ENCODE measurements around the gene UQCRHL.
"Not testable (repeated sequence)": the region's sequence is repeated elsewhere in the genome, so short reads cannot be mapped to it uniquely, and the experiment has no call there.

Gene UQCRHL

DNA sequence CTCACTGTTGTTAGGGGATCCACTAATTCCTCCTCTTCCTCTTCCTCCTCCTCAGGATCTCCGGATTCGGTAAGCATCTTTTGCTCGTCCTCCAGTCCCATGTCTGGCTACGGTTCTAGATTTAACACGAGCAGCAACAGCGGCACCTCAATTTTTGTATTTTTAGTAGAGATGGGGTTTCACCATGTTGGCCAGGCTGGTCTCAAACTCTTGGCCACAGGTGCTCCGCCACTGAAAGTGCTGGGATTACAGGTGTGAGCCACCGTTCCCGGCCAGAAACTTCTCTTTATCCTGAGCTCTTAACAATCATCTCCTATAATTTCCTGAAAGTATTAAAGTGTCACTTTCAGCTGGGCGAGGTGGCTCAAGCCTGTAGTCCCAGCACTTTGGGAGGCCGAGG, at the start of gene UQCRHL:
Gene UQCRHL, minus strand, starts transcription at position 101 of the 400 bp plus-strand sequence. Its CDS starts 0 bp downstream, at position 101.
- not testable (repeated sequence) for H3K4me3 ChIP-seq (ENCODE audit: low read depth, low read length)

DNA sequence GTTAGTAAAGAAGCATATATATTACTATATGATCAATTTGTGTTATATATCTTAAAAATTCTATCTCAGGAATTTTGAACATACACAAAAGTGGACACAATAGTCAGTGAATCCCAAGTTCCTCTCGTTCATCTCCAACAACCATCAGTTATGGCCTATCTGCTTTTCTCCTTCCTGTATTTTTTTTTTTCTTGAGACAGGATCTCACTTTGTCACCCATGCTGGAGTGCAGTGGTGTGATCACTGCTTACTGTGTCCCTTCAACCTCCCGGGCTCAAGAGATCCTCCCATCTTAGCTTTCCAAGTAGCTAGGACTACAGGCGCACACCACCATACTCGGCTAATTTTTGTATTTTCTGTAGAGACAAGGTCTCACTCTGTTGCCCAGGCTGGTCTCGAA, 49.4 kb upstream of the UQCRHL start:
- H3K4me3 ChIP-seq (ENCODE audit: low read depth, low read length), result no peak overlapping the region

DNA sequence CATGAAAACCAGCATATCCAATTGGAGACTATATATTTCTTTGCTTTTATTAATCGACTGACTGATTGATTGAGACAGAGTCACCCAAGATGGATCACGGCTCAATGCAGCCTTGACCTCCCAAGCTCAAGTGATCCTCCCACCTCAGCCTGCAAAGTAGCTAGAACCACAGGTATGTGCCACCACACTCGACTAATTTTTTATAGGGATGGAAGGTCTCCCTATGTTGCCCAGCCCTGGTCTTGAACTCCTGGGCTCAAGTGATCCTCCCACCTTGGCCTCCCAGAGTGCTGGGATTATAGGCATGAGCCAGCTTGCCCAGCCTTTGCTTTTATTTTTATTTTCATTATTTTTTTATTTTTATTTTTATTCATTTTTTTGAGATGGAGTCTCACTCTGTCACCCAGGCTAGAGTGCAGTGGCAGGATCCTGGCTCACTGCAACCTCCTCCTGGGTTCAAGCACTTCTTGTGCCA, 45.4 kb upstream of the UQCRHL start:
- no peak overlapping the region for H3K4me3 ChIP-seq (ENCODE audit: low read depth, low read length)

DNA sequence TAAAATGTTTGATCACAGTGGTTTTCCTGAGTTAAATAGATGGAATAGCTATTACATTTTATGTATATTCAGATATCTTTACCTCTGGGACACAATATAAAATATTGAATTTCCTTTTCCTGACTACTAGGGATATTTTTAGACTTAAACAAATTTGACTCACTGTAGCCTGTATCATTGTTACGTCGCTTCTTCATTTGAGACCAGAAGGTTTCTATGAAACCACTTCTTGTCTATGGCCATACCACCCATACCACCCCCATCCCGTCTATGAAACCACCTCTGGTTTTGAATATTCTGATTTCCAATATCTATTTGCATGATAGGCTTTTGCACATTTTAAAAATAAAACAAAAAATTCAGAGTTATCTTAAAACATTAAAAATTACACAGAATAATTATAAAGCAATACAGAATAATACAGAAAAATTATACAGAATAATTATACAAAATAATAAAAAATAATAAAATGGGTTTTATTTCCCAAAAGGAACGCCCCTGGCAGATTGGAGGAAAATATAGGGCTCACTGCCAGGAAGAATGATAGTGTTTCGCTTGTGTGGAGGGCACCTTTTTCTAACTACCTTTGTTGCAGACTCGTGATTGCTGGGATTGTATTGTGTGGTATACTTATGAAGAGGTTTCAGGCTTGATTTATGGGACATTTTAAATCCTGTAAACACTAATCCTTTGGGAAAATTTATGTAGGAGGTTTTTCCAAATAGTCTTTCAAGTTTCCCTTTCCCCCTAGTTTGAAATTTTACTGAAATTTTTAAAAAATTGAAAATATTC, 44.8 kb upstream of the UQCRHL start:
- H3K4me3 ChIP-seq (ENCODE audit: low read depth, low read length), result no peak overlapping the region

DNA sequence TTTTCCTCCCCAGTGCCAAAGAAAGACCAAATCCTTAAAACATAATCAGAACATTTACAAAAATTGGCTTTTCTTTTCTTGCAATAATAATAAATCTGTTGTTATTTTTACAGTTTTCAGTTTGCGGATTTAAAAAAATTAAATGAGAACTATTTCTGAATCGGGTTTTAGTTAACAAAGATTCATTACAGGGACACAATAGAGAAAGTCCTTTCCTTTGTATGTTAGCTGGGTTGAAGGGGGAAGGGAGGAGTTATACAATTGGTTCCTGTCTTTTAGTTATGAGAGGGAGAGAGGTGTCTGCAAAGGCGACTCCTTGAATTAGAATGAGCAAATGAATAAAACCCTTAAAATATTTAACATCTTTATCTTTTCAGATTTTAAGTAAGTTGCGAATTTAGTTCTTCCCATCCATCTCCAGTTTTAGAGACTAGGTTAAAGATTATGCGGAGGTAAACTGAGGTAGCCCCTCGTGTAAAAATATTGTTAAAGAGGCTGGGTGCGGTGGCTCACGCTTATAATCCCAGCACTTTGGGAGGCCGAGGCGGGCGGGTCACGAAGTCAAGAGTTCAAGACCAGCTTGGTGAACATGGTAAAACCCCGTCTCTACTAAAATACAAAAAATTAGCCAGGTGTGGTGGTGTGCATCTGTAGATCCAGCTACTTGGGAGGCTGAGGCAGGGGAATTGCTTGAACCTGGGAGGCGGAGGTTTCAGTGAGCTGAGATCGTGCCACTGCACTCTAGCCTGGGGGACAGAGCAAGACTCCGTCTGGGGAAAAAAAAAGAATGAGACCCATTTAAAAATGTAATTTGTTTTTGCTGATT, 44.0 kb upstream of the UQCRHL start:
- H3K4me3 ChIP-seq (ENCODE audit: low read depth, low read length), result no peak overlapping the region

DNA sequence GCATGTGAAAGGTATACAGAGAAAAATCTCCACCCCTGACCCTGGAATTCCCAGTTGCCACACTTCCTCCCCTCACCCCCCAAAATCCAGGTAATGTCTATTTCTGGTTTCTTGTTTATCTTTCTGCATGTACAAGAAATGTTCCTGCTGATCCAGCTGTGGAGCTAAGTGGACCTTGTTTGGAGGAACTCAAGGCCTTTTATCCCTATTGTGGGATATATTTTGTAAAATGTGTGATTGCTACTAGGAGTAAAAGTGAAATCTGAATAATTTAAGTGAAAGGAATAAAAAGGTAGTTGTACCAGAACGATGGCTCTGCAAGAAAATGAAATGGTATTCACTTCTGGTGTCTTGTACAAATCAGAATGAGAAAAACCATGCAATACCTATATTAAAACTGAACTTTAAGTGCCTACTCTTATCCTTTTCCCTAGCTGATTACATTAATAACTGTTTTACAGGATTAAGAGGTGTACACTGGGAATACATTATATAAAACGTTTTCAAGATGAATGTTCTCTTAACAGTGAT, 43.1 kb upstream of the UQCRHL start:
- no peak overlapping the region for H3K4me3 ChIP-seq (ENCODE audit: low read depth, low read length)

DNA sequence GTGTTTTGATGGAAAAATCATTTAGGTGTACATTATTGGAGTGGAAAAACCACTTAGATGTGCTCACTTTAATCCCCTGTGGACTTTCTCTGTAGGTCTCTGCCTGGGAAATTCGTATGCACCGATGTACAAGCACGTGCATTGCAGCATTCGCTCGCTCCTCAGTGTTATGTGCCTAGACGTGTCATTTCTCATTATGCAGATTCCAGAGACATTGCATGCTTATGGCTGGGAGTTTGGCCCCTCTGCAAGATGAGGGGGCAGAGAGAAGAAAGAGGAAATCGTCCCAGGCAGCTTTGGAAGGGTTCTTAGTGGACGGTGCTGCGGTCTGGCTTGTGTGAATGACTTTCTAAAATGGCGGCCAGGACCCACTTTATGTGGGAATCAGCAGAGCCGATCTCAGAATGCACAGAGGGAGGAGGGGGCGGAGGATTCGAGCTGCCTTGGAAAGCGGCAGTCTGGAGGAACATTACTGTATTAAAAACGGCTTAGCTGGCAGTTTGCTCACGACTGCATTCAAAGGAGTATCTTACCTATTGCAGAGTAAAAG, 42.4 kb upstream of the UQCRHL start:
- H3K4me3 ChIP-seq (ENCODE audit: low read depth, low read length), result peak overlapping the region; percentile 87

DNA sequence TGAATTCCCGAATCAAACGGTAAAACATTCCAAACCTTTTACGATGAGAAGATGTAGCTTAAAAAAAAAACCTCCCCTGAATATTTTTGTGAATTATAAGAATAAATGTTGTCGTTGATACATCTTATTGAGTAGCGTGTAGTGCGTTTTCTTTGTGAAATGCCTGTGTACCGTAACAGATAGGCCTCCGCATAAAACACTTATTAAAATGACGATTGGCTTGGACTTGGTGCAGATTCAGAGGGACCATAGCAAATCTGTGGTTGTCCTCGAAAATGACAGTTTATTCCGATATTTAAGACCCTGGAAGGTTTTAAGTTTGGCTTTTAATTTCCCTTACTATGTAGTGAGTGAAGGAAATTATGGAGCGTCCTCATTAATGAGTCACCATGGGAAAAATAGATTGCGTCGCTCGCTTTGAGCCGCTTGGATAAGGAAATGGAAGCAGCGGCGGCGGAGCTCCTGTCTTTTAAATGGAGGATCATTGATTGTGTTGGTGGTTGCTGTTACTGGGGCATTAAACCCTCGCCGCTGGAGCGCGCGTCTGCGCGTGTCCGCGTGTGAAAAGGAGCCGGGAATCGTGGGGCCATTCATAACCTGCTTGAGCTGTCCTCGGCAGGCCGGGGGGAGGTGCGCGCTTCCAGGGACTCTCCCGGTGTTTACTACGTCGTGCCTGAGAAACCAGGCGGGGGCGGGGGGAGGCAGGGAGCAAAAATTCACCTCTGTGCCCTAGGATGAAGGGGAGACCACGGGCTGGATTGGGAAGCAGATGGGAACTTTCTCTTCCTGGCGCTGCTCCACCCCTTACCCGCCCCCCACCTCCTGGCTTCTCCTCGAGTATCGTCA, 41.7 kb upstream of the UQCRHL start:
- H3K4me3 ChIP-seq (ENCODE audit: low read depth, low read length), result peak overlapping the region; percentile 87

DNA sequence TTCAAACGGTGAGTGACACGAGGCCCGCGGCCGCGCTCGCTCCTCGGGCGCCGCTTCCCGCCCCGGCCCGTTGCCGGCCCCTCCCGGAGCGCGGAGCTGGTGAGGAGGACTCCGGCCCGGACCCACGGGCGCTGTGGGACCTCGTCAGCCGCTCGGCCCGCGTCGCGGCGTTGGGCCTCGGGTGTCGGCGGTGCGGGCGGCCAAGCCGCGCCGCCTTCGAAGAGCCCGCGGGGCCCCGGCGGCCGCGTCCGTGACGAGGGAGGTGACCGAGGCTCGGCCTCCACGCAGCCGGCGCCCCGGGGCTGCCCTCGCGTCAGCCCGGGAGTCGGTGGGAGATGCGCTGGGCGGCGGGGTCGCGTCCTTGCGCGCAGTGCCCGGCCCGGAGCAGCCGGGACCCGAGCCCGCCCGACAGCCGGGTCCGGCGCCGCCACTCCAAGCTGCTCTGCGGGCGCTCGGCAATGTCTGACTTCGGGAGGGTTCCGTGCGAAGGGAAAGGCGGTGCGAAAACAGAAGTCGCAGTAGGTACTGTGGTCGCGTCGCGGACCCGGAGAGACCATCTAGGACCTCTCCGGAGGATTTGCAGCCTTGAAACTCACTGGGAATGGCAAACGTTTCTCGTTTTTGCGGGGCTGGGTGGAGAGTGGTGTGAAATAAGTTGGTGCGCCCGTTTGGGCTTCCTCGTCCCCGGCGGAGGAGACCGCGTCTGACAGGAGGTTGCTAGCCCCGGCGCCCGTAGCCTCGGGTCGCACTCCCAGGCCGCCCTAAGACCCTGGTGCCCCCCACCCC, 40.9 kb upstream of the UQCRHL start:
- peak overlapping the region; percentile 87 for H3K4me3 ChIP-seq (ENCODE audit: low read depth, low read length)

DNA sequence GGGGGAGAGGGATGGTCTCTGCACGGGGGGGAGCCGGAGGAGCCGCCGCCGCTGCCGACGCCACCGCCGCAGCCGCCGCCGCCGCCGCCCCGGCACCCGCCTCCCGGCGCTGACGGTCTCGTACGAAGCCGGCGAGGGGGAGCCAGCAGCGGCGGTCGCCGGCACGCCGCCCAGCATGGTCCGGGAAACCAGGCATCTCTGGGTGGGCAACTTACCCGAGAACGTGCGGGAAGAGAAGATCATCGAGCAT, 40.4 kb upstream of the UQCRHL start:
- H3K4me3 ChIP-seq (ENCODE audit: low read depth, low read length), result peak overlapping the region; percentile 87

DNA sequence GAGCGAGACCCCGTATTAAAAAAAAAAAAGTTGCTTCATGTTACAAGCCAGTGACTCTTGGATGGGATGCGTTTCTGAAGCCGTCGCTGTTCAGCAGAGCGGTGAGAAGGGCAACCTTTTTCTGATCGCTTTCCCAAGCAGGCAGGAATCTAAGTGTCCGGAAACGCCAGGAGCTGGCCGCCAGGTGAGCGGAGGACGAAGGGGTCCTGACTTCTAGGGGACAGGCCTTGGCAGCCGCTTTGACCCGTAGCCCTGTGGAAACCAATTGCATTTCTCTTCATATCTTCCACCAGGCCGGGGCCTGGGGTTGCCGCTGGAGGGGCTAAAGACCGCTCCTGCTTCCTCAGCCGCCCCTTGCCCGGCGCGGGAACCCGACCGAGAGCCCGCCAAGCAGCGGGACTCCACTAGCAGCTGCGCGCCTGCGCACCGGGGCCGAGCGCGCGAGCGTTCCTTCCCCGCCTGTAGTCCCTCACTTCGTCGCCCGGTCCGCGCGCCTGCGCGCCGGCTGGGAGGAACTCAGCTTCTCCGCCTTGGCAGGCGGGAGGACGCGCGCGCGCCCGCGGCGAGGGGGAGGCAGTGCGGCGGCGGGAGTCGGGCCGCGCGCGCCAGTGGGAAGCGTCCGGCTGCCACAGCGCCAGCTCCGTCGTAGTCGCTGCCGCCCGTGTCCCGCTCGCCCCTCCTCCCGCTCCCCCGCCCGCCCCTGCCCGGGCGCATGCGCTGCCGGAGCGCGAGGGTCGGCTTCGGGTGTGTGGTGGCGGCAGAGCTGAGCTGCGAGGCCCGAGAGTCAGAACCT, 39.8 kb upstream of the UQCRHL start, which contains the start of gene SPEN:
Gene SPEN, plus strand, starts transcription at position 608 of the 793 bp plus-strand sequence. CDS start 361 bp downstream, outside the sequence.
- H3K4me3 ChIP-seq (ENCODE audit: low read depth, low read length), result peak within 1 kb of the TSS; percentile 87

DNA sequence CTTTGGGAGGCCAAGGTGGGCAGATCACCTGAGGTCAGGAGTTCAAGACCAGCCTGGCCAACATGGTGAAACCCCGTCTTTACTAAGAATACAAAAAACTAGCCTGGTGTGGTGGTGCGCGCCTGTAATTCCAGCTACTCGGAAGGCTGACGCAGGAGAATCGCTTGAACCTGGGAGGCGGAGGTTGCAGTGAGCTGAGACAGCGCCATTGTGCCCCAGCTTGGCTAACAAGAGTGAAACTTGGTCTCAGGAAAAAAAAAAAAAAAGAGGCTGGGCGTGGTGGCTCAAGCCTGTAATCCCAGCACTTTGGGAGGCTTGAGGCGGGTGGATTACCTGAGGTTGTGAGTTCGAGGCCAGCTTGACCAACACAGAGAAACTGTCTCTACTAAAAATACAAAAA, 38.6 kb upstream of the UQCRHL start:
- not testable (repeated sequence) for H3K4me3 ChIP-seq (ENCODE audit: low read depth, low read length)

DNA sequence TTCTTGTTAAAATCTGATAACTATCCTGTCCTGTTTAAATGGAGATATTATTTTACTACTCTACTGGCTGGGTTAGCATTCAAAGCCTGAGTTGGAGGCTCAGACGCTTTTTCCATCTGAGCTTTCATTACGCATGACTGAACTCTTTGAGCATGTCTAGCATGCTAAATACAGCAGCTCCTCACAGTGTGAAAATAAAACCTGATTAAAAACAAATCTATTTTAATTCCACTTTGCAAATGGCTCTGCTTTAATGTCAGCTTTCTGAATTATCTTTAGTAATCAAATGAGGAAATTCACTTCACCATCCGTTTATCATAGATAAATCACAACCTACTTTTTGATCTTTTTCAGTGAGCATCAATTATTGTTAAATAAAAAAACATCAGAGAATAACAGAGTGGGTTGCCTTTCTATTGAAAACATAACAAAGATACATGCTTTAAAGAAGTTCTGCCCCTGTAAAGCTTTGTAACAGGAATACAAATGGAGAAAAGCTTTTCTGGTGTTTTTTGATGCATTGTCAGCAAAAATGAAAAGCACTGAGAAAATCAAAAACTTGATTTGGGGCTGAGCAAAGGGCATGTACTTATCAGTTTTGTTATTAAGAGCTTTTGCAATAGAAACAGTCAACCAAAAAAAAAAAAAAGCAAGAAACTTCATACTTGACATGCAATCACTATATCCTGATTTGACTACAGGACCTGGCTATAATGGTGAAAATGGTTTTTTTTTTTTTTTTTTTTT, 36.5 kb upstream of the UQCRHL start:
- no peak overlapping the region for H3K4me3 ChIP-seq (ENCODE audit: low read depth, low read length)

DNA sequence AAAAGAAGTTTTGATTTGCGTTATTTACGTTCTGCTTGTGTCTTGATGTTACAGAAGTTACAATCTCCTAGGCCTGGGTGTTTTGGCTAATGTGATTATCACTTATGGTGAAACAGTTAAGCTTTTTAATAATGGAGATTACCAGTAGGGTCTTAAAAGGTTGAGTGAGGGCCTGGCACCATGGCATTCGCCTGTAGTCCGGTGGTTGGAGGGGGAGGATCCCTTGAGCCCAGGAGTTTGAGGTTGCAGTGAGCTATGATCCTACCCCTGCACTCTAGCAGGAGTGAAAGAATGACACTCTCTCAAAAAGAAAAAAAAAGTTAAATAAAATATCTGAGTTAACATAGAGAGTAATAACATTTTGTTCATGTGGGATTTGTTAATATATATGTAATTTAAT, 31.3 kb upstream of the UQCRHL start:
- H3K4me3 ChIP-seq (ENCODE audit: low read depth, low read length), result no peak overlapping the region

DNA sequence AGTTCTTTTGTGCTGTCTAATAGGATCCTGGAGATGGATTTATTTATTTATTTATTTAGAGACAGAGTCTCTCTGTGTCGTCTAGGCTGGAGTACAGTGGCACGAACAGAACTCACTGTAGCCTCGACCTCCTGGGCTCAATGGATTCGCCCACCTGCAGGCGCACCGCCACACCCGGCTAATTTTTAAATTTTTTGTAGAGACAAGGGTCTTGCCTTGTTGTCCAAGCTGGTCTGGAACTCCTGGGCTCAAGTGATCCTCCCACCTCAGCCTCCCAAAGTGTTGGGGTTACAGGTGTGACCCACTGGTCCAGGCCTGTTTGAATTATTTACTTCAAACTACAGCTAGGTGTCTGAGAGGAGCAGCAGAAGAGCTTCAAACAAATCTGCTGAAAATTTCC, 30.5 kb upstream of the UQCRHL start:
- no peak overlapping the region for H3K4me3 ChIP-seq (ENCODE audit: low read depth, low read length)

DNA sequence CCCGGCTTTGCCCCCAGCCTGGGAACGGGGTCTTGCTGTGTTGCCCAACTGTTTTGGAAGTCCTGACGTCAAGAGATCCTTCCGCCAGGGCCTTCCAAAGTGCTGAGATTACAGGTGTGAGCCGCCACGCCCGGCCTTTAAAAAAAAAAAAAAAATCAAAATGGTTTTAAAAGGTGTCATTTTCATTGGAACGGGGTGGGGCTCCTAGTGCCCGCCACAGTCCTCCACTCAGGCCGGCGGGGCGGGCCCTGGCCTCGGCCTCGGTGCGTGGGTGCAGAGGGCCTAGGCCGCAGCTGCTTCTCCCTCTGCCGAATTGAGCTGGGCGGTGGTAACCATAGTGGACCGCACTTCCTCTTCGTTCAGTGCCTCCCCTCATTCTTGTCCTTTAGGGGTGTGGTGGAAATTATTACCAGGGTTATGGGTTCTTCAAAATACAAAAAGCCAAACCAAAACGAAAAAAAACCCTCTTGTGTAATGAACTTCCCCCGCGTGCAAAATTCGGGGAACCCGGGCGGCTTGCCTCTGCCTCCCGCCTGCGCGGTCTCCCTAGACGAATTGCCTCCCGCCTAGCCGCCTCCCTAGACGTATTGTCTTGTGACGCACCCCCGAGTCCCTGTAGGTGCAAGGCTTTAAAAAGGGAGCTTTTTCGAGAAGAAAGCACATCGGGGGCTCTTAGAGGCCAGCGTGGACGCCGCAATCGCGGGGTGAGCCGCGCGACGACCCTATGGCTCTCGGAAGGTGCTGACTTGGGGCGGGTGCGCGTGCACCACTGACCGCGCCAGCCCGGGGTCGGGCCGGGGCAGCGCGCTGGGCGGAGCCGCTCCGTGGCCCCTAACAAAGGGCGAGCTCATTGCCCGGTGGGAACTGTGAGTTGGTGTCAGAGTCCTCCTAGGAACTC, 29.6 kb upstream of the UQCRHL start:
- no peak overlapping the region for H3K4me3 ChIP-seq (ENCODE audit: low read depth, low read length)

DNA sequence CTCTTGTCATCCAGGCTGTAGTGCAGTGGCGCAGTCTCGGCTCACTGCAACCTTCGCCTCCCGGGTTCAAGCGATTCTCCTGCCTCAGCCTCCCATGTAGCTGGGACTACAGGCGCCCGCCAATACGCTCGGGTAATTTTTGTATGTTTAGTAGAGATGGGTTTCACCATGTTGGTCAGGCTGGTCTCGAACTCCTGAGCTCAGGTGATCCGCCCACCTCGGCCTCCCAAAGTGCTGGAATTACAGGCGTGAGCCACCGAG, 29.0 kb upstream of the UQCRHL start:
- not testable (repeated sequence) for H3K4me3 ChIP-seq (ENCODE audit: low read depth, low read length)

Measured in iPS-11a (cell line).